ENCODE data around the gene LGALS14.
"Not testable (repeated sequence)": the region's sequence is repeated elsewhere in the genome, so short reads cannot be mapped to it uniquely, and the experiment has no call there.

The LGALS14 gene

DNA sequence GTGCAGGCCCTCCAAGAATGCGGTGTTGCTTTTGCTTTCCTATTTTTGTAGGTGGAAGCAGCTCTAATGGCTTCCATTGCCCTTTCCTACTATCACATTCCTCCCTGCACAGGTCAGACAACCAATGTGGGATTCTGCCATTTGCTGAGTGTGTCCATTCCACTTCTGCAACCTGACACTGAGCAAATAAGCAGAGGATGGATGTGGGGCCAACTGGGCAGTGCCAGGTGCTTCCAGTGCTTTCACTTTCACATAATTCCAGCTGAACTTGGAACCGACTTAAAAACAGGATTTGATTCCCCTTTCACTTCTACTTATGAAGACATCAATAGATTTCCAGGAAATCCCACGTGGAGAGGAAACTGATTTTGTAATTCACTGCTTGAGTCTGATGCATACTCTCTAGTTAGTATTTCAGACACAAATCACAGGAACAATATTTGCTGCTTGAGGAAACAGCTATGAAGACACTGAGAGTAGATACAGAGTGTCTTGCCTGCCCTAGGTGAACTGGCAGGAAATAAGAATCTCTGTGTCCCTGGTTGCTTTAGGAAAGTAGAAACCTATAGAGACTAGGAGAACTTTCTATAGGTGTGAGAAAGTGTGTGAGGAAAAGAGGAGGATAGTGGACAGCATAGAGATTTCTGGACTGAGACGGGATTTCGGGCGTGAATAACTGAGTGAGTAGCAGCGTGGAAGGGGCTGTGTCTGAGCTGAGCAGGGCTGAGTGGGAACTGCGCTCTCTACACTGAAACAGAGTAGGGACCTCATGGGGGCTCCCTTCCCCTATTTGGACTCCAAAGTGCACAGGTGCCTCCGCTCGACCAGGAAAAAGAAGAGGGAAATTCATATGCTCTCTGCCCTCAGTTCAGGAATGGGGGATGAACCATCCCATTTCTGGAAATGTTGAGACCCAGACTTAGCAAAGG is 26.1 kb upstream of the LGALS14 start:
- Histone ChIP-seq H3K27ac (ENCODE audit: low read length) (no peak overlapping the region), H3K9me3 (ENCODE audit: insufficient read depth, low read depth, low read length) (no peaks in the 10 kb centered on the region), H3K4me1 (ENCODE audit: insufficient read depth, low read length) (no peaks in the 10 kb centered on the region), H3K36me3 (ENCODE audit: insufficient read depth, low read depth, low read length) (no peaks in the 10 kb centered on the region), H3K9ac (ENCODE audit: low read depth, low read length) (no peak overlapping the region), H3K4me3 (ENCODE audit: low read length) (no peak overlapping the region), H3K27me3 (ENCODE audit: insufficient read depth, low read length) (no peaks in the 10 kb centered on the region)

DNA sequence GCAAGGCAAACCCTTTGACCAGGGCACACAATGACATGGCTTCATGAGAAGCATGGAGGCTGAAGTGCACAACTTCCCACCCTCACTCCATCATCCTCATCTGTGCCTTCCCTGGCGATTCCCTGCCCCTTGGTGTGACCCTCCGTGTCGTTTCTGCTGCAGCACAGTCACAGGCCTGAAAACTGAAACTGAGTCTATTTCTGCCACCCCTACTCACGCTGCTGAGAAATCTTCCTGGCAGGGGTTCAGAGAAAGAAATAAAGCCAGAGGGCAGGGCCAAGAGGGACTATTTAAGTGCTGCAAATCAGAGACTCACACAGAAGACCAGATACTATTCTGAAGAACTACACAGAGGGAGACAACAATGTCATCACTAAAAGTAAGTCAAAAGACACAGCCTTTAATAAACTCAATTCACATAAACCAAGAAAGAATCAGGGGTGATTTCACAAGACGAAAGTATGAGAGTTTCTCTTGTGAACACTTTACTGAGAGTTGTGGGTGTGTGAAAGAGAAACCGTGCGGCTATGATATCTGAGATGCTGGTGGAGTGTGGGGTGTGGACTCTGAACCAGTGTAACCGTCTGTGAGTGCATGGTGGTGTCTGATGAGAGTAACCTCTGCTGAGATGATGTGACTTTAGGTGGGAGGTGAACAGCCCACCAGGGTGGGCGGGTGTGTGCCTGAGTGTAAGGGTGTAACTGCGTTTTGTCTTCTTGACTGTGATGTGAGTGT is 25.1 kb upstream of the LGALS14 start:
- H3K4me3 ChIP-seq (ENCODE audit: low read length): no peak overlapping the region
- H3K9me3 ChIP-seq (ENCODE audit: insufficient read depth, low read depth, low read length): no peaks in the 10 kb centered on the region
- H3K36me3 ChIP-seq (ENCODE audit: insufficient read depth, low read depth, low read length): no peaks in the 10 kb centered on the region
- H3K27me3 ChIP-seq (ENCODE audit: insufficient read depth, low read length): no peaks in the 10 kb centered on the region
- H3K27ac ChIP-seq (ENCODE audit: low read length): no peak overlapping the region
- H3K9ac ChIP-seq (ENCODE audit: low read depth, low read length): no peak overlapping the region
- no peaks in the 10 kb centered on the region for H3K4me1 ChIP-seq (ENCODE audit: insufficient read depth, low read length)

DNA sequence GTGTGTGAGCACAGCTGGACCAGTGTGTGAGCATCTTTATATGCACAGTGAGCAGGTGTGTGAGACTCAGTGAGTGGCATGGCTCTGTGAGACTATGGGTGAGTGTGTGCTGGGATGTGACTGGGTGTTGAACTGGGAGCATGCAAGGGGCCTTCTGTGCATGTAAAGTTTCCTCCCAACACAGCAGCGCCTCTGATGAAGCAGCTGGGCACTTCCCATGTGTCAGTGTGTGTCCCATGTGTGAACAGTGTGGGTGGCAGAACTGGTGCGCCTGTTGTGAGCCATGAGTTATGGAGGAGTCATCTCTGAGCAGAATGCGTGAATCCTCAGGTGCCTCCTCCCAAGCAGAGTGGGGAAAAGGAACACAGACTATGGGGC is 24.5 kb upstream of the LGALS14 start:
- no peaks in the 10 kb centered on the region for H3K27me3 ChIP-seq (ENCODE audit: insufficient read depth, low read length)
- H3K9ac ChIP-seq (ENCODE audit: low read depth, low read length): no peak overlapping the region
- no peak overlapping the region for H3K4me3 ChIP-seq (ENCODE audit: low read length)
- H3K36me3 ChIP-seq (ENCODE audit: insufficient read depth, low read depth, low read length): no peaks in the 10 kb centered on the region
- H3K27ac ChIP-seq (ENCODE audit: low read length): no peak overlapping the region
- no peaks in the 10 kb centered on the region for H3K9me3 ChIP-seq (ENCODE audit: insufficient read depth, low read depth, low read length)
- no peaks in the 10 kb centered on the region for H3K4me1 ChIP-seq (ENCODE audit: insufficient read depth, low read length)

DNA sequence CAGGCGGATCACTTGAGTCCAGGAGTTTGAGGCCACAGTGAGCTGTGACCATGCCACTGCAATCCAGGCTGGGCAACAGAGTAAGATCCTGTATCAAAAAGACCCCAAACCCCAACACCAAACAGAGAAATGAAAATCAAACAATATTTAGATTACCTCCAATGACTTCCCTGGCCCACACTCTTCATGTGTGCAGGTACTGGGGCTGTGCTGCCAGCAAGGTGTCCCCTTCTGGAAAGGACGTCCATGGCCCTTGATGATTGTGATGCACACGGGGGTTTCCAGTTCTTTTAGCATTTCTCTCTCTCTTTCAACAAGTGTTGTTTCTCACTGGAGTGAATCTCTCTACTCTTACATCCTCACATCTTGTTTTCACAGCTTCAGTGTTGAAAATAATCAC is 23.7 kb upstream of the LGALS14 start:
- Histone ChIP-seq H3K4me3 (ENCODE audit: low read length) (no peak overlapping the region), H3K9ac (ENCODE audit: low read depth, low read length) (no peak overlapping the region), H3K4me1 (ENCODE audit: insufficient read depth, low read length) (no peaks in the 10 kb centered on the region), H3K36me3 (ENCODE audit: insufficient read depth, low read depth, low read length) (no peaks in the 10 kb centered on the region), H3K27ac (ENCODE audit: low read length) (no peak overlapping the region), H3K27me3 (ENCODE audit: insufficient read depth, low read length) (no peaks in the 10 kb centered on the region), H3K9me3 (ENCODE audit: insufficient read depth, low read depth, low read length) (no peaks in the 10 kb centered on the region)

DNA sequence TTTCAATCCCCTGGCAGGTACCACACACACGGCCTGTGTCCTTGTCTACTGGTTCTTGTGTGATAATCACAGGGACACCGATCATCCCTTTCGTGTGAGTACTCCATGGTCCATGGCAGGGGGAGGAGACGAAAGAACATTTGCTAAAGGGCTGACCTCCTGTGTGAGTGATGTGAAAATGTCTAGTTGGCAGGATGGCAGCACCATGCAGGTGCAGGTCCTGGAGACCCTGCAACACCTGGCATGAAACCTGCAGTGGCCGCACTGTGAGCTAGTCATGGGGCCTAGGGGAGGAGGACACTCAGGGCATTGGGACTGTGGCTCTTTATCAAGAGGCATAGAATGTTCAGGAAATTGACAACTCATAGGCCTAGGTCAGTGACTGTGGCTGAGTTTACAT is 22.9 kb upstream of the LGALS14 start:
- Histone ChIP-seq H3K36me3 (ENCODE audit: insufficient read depth, low read depth, low read length) (no peaks in the 10 kb centered on the region), H3K27me3 (ENCODE audit: insufficient read depth, low read length) (no peaks in the 10 kb centered on the region), H3K27ac (ENCODE audit: low read length) (no peak overlapping the region), H3K9me3 (ENCODE audit: insufficient read depth, low read depth, low read length) (no peaks in the 10 kb centered on the region), H3K4me3 (ENCODE audit: low read length) (no peak overlapping the region), H3K9ac (ENCODE audit: low read depth, low read length) (no peak overlapping the region), H3K4me1 (ENCODE audit: insufficient read depth, low read length) (no peaks in the 10 kb centered on the region)

DNA sequence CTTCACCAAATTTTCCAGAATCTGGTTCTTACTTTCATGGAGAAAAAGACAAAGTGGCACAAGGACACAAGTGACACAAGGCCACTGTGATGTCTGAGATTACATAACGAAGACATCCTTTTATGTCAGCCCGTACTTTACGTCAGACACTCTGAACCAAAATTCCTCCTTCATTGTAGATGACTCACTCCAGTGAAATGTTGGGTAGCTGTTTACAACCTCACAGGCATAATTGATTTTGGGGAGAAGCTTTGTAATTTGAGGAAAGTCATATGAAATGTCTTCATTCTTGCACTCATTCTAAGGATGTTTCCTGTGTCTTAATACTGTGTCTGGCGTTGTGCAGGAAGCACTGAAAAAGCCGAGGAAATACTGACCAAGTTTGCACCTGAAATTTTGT is 20.0 kb upstream of the LGALS14 start:
- no peak overlapping the region for H3K27ac ChIP-seq (ENCODE audit: low read length)
- H3K27me3 ChIP-seq (ENCODE audit: insufficient read depth, low read length): no peaks in the 10 kb centered on the region
- no peak overlapping the region for H3K4me3 ChIP-seq (ENCODE audit: low read length)
- H3K36me3 ChIP-seq (ENCODE audit: insufficient read depth, low read depth, low read length): no peaks in the 10 kb centered on the region
- no peaks in the 10 kb centered on the region for H3K9me3 ChIP-seq (ENCODE audit: insufficient read depth, low read depth, low read length)
- H3K9ac ChIP-seq (ENCODE audit: low read depth, low read length): no peak overlapping the region
- H3K4me1 ChIP-seq (ENCODE audit: insufficient read depth, low read length): no peaks in the 10 kb centered on the region

DNA sequence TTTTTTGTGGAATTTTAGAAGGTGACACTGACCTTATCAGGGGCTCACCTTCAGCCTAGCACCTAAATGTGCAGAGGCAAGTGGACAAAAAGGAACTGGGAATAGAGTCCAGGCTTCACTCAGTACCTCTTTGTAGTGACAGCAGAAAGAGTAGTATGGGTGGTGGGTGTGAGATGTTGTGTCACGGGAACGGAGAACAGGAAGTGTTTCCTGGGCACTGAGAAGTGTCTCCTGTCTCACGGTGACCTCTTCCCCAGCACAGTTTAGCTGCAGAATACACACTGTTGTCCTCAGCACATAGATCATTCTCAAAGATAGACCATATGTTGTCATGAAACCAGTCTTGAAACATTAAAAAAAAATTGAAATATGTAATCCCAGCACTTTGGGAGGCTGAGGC is 17.5 kb upstream of the LGALS14 start:
- Histone ChIP-seq H3K27ac (ENCODE audit: low read length) (no peak overlapping the region), H3K9ac (ENCODE audit: low read depth, low read length) (no peak overlapping the region), H3K4me1 (ENCODE audit: insufficient read depth, low read length) (no peaks in the 10 kb centered on the region; the same call in 1 of the 2 replicates), H3K4me3 (ENCODE audit: low read length) (no peak overlapping the region), H3K9me3 (ENCODE audit: insufficient read depth, low read depth, low read length) (no peaks in the 10 kb centered on the region), H3K36me3 (ENCODE audit: insufficient read depth, low read depth, low read length) (no peaks in the 10 kb centered on the region), H3K27me3 (ENCODE audit: insufficient read depth, low read length) (no peaks in the 10 kb centered on the region)

DNA sequence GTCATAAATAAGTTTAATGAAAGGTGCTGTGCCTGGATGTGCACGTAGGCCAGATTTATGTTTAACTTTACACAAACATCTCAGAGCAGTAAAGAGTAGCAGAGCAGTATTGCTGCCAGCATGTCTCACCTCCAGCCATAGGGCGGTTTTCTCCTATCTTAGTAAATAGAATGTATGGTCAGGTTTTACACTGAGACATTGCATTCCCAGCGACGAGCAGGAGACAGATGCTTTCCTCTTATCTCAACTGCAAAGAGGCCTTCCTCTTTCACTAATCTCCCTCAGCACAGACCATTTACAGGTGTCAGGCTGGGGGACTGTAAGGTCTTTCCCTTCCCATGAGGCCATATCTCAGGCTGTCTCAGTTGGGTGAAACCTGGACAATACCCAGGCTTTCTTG is 15.6 kb upstream of the LGALS14 start:
- H3K36me3 ChIP-seq (ENCODE audit: insufficient read depth, low read depth, low read length); H3K4me3 ChIP-seq (ENCODE audit: low read length); H3K4me1 ChIP-seq (ENCODE audit: insufficient read depth, low read length); H3K9ac ChIP-seq (ENCODE audit: low read depth, low read length); H3K27ac ChIP-seq (ENCODE audit: low read length); H3K27me3 ChIP-seq (ENCODE audit: insufficient read depth, low read length); H3K9me3 ChIP-seq (ENCODE audit: insufficient read depth, low read depth, low read length): not testable (repeated sequence)

DNA sequence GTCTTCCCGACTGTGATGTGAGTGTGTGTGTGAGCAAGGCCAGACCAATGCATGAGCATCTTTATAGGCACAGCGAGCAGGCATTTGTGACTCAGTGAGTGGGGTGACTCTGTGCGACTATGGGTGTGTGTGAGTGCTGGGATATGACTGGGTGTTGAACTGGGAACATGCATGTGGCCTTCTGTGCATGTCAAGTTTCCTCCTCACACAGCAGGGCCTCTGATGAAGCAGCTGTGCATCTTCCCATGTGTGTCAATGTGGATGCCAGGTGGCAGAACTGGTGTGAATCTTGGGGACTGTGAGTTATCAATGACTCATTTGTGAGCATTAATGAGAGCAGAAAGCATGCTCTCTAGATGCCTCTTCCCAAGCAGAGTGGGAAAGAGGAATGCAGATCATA is 12.1 kb upstream of the LGALS14 start:
- no peaks in the 10 kb centered on the region for H3K9me3 ChIP-seq (ENCODE audit: insufficient read depth, low read depth, low read length)
- no peak overlapping the region for H3K27ac ChIP-seq (ENCODE audit: low read length)
- H3K9ac ChIP-seq (ENCODE audit: low read depth, low read length): no peak overlapping the region

DNA sequence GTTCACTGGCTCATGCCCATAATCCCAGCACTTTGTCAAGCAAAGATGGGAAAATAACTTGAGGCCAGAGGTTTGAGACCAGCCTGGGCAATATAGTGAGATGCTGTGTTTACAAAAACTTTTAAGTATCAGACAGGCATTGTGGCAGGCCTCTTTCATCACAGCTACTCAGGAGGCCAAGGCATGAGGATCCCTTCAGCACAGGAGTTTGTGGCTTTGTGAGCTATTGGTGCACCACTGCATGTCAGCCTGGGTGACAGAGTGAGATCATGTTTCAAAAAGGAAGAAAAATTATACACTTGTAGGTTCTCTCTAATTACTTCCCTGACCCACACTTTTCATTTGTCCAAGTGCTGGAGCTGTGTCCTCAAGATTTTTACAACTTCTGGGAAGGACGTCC is 11.5 kb upstream of the LGALS14 start:
- Histone ChIP-seq H3K36me3 (ENCODE audit: insufficient read depth, low read depth, low read length) (no peaks in the 10 kb centered on the region), H3K4me1 (ENCODE audit: insufficient read depth, low read length) (no peaks in the 10 kb centered on the region; the same call in 1 of the 2 replicates), H3K27ac (ENCODE audit: low read length) (no peak overlapping the region), H3K4me3 (ENCODE audit: low read length) (no peak overlapping the region), H3K9ac (ENCODE audit: low read depth, low read length) (no peak overlapping the region), H3K27me3 (ENCODE audit: insufficient read depth, low read length) (no peaks in the 10 kb centered on the region), H3K9me3 (ENCODE audit: insufficient read depth, low read depth, low read length) (no peaks in the 10 kb centered on the region)

More for the DNA sequence above, 12.1 kb upstream of the LGALS14 start:
- Histone ChIP-seq H3K27me3 (ENCODE audit: insufficient read depth, low read length) (no peaks in the 10 kb centered on the region), H3K4me1 (ENCODE audit: insufficient read depth, low read length) (no peaks in the 10 kb centered on the region; the same call in 1 of the 2 replicates), H3K4me3 (ENCODE audit: low read length) (no peak overlapping the region), H3K36me3 (ENCODE audit: insufficient read depth, low read depth, low read length) (no peaks in the 10 kb centered on the region)

DNA sequence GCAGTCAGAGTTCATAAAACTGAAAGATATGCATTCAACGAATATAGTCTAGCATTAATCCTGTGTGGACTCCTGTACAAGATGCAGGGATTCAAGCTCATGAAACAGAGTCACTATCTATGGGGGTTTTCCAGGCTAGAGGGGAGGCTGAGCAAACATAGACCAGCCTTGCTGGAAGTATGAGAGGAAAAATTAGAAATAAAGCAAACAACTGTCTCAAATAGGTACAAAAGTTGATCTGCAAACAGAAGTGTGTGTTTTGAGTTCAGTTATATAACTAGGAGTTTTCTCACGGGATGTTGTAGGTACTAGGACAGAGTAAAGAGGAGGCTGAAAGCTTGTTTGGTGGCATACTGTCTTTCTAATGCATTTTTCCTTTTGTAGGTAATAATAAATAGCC is 8.5 kb upstream of the LGALS14 start:
- no peaks in the 10 kb centered on the region for H3K27me3 ChIP-seq (ENCODE audit: insufficient read depth, low read length)
- no peaks in the 10 kb centered on the region for H3K9me3 ChIP-seq (ENCODE audit: insufficient read depth, low read depth, low read length)
- no peaks in the 10 kb centered on the region for H3K36me3 ChIP-seq (ENCODE audit: insufficient read depth, low read depth, low read length)
- no peak overlapping the region for H3K27ac ChIP-seq (ENCODE audit: low read length)
- H3K4me3 ChIP-seq (ENCODE audit: low read length): no peak overlapping the region
- no peak overlapping the region for H3K9ac ChIP-seq (ENCODE audit: low read depth, low read length)
- no peaks in the 10 kb centered on the region for H3K4me1 ChIP-seq (ENCODE audit: insufficient read depth, low read length)

DNA sequence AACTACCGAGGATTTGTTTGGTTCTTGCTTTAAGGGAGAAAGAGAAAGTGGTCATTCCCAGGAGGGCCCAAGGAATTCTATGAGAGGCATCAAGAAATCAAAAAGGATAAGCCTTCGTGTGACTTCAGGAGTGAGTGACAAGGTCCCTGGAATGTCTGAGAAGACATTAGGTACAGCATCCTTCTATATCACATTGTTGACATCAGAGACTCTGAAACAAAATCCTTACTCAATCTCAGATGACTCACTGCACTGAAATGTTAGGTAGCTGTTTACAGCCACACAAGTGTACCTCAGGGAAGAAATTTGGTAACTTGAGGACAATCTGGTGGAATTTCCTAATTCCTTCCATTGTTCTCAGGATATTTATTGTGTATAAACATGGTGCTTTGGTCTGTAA is 7.9 kb upstream of the LGALS14 start:
- H3K27ac ChIP-seq (ENCODE audit: low read length): no peak overlapping the region
- no peaks in the 10 kb centered on the region for H3K27me3 ChIP-seq (ENCODE audit: insufficient read depth, low read length)
- H3K4me1 ChIP-seq (ENCODE audit: insufficient read depth, low read length): no peaks in the 10 kb centered on the region
- no peak overlapping the region for H3K4me3 ChIP-seq (ENCODE audit: low read length)
- no peaks in the 10 kb centered on the region for H3K36me3 ChIP-seq (ENCODE audit: insufficient read depth, low read depth, low read length)
- H3K9me3 ChIP-seq (ENCODE audit: insufficient read depth, low read depth, low read length): no peaks in the 10 kb centered on the region
- no peak overlapping the region for H3K9ac ChIP-seq (ENCODE audit: low read depth, low read length)
